Smooth muscle cell (in vitro differentiated cells): ENCODE data around the gene CCDC141. TPM values are rescaled to one million over a fixed set of nuclear protein-coding genes. Genes with fewer than 3 reads are reported as not detected.
A peak's percentile ranks its signal among the peaks of the same experiment; 100 is the strongest.

Source experiments
- DNase-seq: peaks from one replicate; lab custom pipeline; 2025; ENCODE audit not compliant: unreplicated experiment; lab: John Stamatoyannopoulos, UW
- H2AFZ ChIP-seq: fragments of 200-600 bp; sonication (generic); 2 replicates; pipeline ENCODE4 v1.6.0; 2016; ENCODE audit warnings: antibody characterized with exemption, low read depth, mild to moderate bottlenecking
- H3F3A ChIP-seq: fragments of 200-600 bp; sonication (generic); 2 replicates; pipeline ENCODE4 v1.6.0; 2017; ENCODE audit warnings: antibody characterized with exemption, low read depth
- H3K27ac ChIP-seq: fragments of 200-600 bp; sonication (generic); 2 replicates; pipeline ENCODE4 v1.5.1; 2016; ENCODE audit warnings: low read depth, mild to moderate bottlenecking
- H3K27me3 ChIP-seq: fragments of 200-600 bp; sonication (generic); 2 replicates; pipeline ENCODE4 v1.6.1; 2016; ENCODE audit warnings: low read depth, mild to moderate bottlenecking
- H3K36me3 ChIP-seq: fragments of 200-600 bp; sonication (generic); 2 replicates; pipeline ENCODE4 v1.5.1; 2016; ENCODE audit warnings: low read depth
- H3K4me1 ChIP-seq: fragments of 200-600 bp; sonication (generic); 2 replicates; pipeline ENCODE4 v1.5.1; 2016; ENCODE audit warnings: low read depth
- H3K4me2 ChIP-seq: fragments of 200-600 bp; sonication (generic); 2 replicates; pipeline ENCODE4 v1.6.0; 2016; ENCODE audit warnings: mild to moderate bottlenecking
- H3K4me3 ChIP-seq: fragments of 200-600 bp; sonication (generic); 2 replicates; pipeline ENCODE4 v1.5.1; 2016; ENCODE audit warnings: mild to moderate bottlenecking
- H3K79me2 ChIP-seq: fragments of 200-600 bp; sonication (generic); 2 replicates; pipeline ENCODE4 v1.6.0; 2016; ENCODE audit warnings: low read depth, mild to moderate bottlenecking
- H3K9ac ChIP-seq: fragments of 200-600 bp; sonication (generic); 2 replicates; pipeline ENCODE4 v1.6.0; 2016; ENCODE audit warnings: low read depth
- H3K9me3 ChIP-seq: fragments of 200-600 bp; sonication (generic); replicated peaks from 2 replicates; pipeline ENCODE4 v1.5.1; 2016; ENCODE audit warnings: low read depth
- H4K20me1 ChIP-seq: fragments of 200-600 bp; sonication (generic); 2 replicates; pipeline ENCODE4 v1.6.0; 2016; ENCODE audit warnings: low read depth
- WGBS: methylation state at CpG from one replicate; pipeline ENCODE4 v1.1.7; 2016; ENCODE audit warnings: low lambda C conversion rate; 5-methylcytosine and 5-hydroxymethylcytosine counted together
- polyA plus RNA-seq: library from polyadenylated mRNA; unstranded; fragments of >200 nt; fragmentation: Nextera tagmentation; extraction: Ambion mirVana; gene quantifications from 2 replicates; pipeline ENCODE4 v1.2.1, GENCODE V29; 2016
- total RNA-seq: library from RNA; depleted of rRNA; stranded (reverse); fragments of >200 nt; gene quantifications from 2 replicates; pipeline ENCODE4 v1.2.3, GENCODE V29; 2014
- TF ChIP-seq, protein P1 (sequence below): fragments of 200-600 bp; sonication (generic); IDR thresholded peaks from 2 replicates; pipeline ENCODE4 v1.5.1; 2017; ENCODE audit warnings: borderline replicate concordance, mild to moderate bottlenecking, antibody characterized with exemption; ENCODE audit not compliant: insufficient read depth, poor library complexity, severe bottlenecking

Gene CCDC141
- total and polyA plus RNA-seq, 2 experiments from 2014 or later: 0.03 to 0.76 TPM

DNA sequence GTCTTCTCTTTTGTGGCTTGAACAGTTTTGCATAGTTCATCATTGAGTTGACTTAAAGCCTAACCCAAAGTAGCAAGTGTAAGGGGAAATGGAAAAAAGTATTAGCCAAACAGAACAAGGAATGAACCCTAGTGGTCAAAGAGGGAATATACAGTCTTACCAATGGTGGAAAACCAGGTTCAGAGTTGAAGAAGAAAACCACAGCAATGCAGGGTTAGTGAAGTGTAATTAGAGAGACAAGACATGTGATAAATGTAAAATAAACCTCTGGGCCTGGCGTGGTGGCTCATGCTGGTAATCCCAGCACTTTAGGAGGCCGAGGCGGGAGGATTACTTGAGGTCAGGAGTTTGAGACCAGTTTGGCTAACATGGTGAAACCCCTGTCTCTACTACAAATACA is 245.1 kb downstream of the CCDC141 start:
- DNase-seq: no peak
- no peak overlapping the region for H3K27ac ChIP-seq
- H4K20me1 ChIP-seq: no peaks in the 10 kb centered on the region
- no peaks in the 10 kb centered on the region for H3K9me3 ChIP-seq
- no peaks in the 10 kb centered on the region for H3K36me3 ChIP-seq
- no peak overlapping the region for H3K9ac ChIP-seq
- no peak overlapping the region for H3K4me2 ChIP-seq
- no peak overlapping the region for H2AFZ ChIP-seq
- H3K27me3 ChIP-seq: no peaks in the 10 kb centered on the region
- no peaks in the 10 kb centered on the region for H3F3A ChIP-seq
- TF ChIP-seq, protein P1, sequence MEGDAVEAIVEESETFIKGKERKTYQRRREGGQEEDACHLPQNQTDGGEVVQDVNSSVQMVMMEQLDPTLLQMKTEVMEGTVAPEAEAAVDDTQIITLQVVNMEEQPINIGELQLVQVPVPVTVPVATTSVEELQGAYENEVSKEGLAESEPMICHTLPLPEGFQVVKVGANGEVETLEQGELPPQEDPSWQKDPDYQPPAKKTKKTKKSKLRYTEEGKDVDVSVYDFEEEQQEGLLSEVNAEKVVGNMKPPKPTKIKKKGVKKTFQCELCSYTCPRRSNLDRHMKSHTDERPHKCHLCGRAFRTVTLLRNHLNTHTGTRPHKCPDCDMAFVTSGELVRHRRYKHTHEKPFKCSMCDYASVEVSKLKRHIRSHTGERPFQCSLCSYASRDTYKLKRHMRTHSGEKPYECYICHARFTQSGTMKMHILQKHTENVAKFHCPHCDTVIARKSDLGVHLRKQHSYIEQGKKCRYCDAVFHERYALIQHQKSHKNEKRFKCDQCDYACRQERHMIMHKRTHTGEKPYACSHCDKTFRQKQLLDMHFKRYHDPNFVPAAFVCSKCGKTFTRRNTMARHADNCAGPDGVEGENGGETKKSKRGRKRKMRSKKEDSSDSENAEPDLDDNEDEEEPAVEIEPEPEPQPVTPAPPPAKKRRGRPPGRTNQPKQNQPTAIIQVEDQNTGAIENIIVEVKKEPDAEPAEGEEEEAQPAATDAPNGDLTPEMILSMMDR: peak; percentile 35
- H3K4me3 ChIP-seq: no peak overlapping the region
- no peaks in the 10 kb centered on the region for H3K4me1 ChIP-seq
- H3K79me2 ChIP-seq: no peaks in the 10 kb centered on the region
- 28% methylated on average over 3 of the region's 3 CpGs for WGBS

DNA sequence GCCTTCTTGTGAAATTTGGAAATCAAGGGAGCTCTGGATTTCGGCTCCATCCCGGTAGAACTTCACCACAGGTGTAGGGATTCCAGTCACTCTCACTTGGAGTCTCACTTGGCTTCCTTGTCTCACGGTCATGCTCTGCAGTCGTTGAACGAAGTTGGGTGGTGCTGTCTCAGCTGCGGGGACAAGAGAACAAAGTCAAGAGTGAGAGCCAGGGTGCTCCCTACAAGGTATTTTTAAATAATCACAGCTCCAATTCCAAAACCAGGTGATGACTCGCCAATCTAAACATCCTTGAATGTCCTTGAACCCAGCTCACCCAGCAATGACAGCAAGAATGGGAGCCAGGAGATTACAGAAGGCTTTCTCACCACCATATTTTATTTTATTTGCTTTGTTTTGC is 249.4 kb downstream of the CCDC141 start:
- Histone ChIP-seq H3K9me3 (no peaks in the 10 kb centered on the region), H4K20me1 (no peaks in the 10 kb centered on the region), H3K9ac (no peak overlapping the region), H3K4me1 (no peaks in the 10 kb centered on the region), H2AFZ (no peak overlapping the region), H3K27me3 (no peaks in the 10 kb centered on the region), H3K4me2 (no peak overlapping the region), H3K79me2 (no peaks in the 10 kb centered on the region), H3K36me3 (no peaks in the 10 kb centered on the region), H3F3A (no peaks in the 10 kb centered on the region), H3K4me3 (no peak overlapping the region), H3K27ac (no peak overlapping the region)
- 88% methylated on average over 7 of the region's 7 CpGs for WGBS
- no peak for DNase-seq
- TF ChIP-seq, protein P1: no peak

DNA sequence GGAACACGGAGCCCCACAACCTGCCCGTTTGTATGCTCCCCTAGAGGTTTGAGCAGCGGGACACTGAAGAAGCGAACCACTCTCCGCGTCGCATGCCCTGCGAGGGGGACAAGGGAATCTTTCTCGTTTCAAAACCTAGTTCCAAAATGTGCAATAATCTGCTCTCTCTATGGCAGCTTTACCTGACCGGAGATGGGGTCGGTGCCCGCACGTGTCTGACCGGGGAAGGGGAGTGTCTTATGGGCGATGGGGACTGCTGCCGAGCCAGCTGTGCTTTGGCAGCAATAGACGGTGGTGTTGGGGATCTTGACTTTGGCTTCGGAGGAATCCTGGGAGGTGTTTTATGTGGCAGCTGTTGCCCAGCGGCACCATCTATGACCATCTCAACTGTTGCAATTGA is 250.6 kb downstream of the CCDC141 start:
- Histone ChIP-seq H3K4me2 (no peak overlapping the region), H3K27me3 (no peaks in the 10 kb centered on the region), H3K4me3 (no peak overlapping the region), H3K9ac (no peak overlapping the region), H3K9me3 (no peaks in the 10 kb centered on the region), H3K4me1 (no peaks in the 10 kb centered on the region), H3F3A (no peaks in the 10 kb centered on the region), H3K79me2 (no peaks in the 10 kb centered on the region), H4K20me1 (no peaks in the 10 kb centered on the region), H3K27ac (no peak overlapping the region), H2AFZ (no peak overlapping the region), H3K36me3 (no peaks in the 10 kb centered on the region)
- WGBS: 92% methylated on average over 19 of the region's 19 CpGs
- TF ChIP-seq, protein P1: no peak
- no peak for DNase-seq

DNA sequence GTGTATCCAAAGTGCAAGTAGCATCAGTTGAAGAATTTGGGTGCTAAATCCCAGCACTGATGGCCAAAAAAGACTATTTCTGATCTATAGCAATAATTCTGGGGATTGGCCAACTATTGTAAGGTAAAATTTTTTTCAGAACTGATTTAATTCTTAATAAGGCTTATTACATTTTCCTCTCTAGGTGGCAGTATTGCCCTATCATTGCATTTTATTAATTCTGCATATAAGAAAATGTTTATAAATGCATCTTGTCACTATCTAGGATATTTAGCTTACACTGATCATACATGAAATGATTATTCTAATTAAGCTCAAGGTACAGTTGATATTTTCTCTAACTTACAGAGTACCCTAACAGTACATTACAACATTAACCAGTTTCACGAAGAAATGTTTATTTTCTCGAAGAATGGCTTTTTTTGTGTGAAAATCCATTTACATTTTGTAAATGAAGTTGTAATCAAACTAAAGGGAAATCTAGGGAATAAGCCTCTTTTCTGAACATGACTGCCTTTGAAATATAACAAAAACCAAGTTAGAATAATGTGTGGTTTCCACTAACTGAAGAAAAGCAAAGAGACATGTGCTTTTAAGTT is 253.8 kb downstream of the CCDC141 start:
- no peak for DNase-seq
- Histone ChIP-seq H3K4me2 (no peak overlapping the region), H3K9ac (no peak overlapping the region), H3K79me2 (no peaks in the 10 kb centered on the region), H2AFZ (no peak overlapping the region), H3K27me3 (no peaks in the 10 kb centered on the region), H3K4me3 (no peak overlapping the region), H3K4me1 (no peaks in the 10 kb centered on the region), H3K27ac (no peak overlapping the region), H3K36me3 (no peaks in the 10 kb centered on the region), H4K20me1 (no peaks in the 10 kb centered on the region), H3F3A (no peaks in the 10 kb centered on the region), H3K9me3 (no peaks in the 10 kb centered on the region)
- TF ChIP-seq, protein P1: peak; percentile 77
- WGBS: 96% methylated on average over 2 of the region's 2 CpGs
